Neural progenitor cell (in vitro differentiated cells): ENCODE data around the gene ELMO1. TPM values are rescaled to one million over a fixed set of nuclear protein-coding genes. Genes with fewer than 3 reads are reported as not detected.

Source experiments
- DNase-seq: peaks from one replicate; pipeline ENCODE4 v3.0.0-alpha.2; 2016; ENCODE audit warnings: low spot score
- H2AFZ ChIP-seq: fragments of 200-600 bp; sonication (generic); replicated peaks from 2 replicates; pipeline ENCODE4 v1.6.1; 2016; ENCODE audit warnings: antibody characterized with exemption
- H3F3A ChIP-seq: fragments of 200-600 bp; sonication (generic); 2 replicates; pipeline ENCODE4 v1.6.1; 2016; ENCODE audit warnings: antibody characterized with exemption, low read depth
- H3K27ac ChIP-seq: fragments of 200-600 bp; sonication (generic); 2 replicates; pipeline ENCODE4 v1.5.1; 2016; ENCODE audit warnings: mild to moderate bottlenecking
- H3K27me3 ChIP-seq: fragments of 200-600 bp; sonication (generic); 2 replicates; pipeline ENCODE4 v1.6.1; 2016; ENCODE audit warnings: mild to moderate bottlenecking, moderate library complexity
- H3K36me3 ChIP-seq: fragments of 200-600 bp; sonication (generic); 2 replicates; pipeline ENCODE4 v1.5.1; 2016
- H3K4me1 ChIP-seq: fragments of 200-600 bp; sonication (generic); 2 replicates; pipeline ENCODE4 v1.6.1; 2016; ENCODE audit warnings: mixed run types
- H3K4me2 ChIP-seq: fragments of 200-600 bp; sonication (generic); 2 replicates; pipeline ENCODE4 v1.6.1; 2016
- H3K4me3 ChIP-seq: fragments of 200-600 bp; sonication (generic); 2 replicates; pipeline ENCODE4 v1.5.1; 2016
- H3K79me2 ChIP-seq: fragments of 200-600 bp; sonication (generic); 2 replicates; pipeline ENCODE4 v1.6.1; 2016; ENCODE audit warnings: low read depth
- H3K9ac ChIP-seq: fragments of 200-600 bp; sonication (generic); 2 replicates; pipeline ENCODE4 v1.6.1; 2016
- H3K9me3 ChIP-seq: fragments of 200-600 bp; sonication (generic); 2 replicates; pipeline ENCODE4 v1.5.1; 2016; ENCODE audit warnings: low read depth
- H4K20me1 ChIP-seq: fragments of 200-600 bp; sonication (generic); 2 replicates; pipeline ENCODE4 v1.6.1; 2016; ENCODE audit warnings: low read depth
- H3K27ac Mint-ChIP-seq: 3 replicates; pipeline ENCODE4 v1.8.0; 2021; ENCODE audit warnings: mixed read lengths
- H3K27me3 Mint-ChIP-seq: 2 replicates; pipeline ENCODE4 v1.8.0; 2022; ENCODE audit warnings: low read depth, mild to moderate bottlenecking, inconsistent platforms, moderate library complexity, mixed read lengths; ENCODE audit not compliant: insufficient read depth
- H3K36me3 Mint-ChIP-seq: 3 replicates; pipeline ENCODE4 v1.8.0; 2021; ENCODE audit warnings: mixed read lengths
- H3K4me1 Mint-ChIP-seq: 3 replicates; pipeline ENCODE4 v1.8.0; 2021; ENCODE audit warnings: mixed read lengths
- H3K4me3 Mint-ChIP-seq: 3 replicates; pipeline ENCODE4 v1.8.0; 2021; ENCODE audit warnings: mild to moderate bottlenecking, moderate library complexity, mixed read lengths
- H3K9me3 Mint-ChIP-seq: 3 replicates; pipeline ENCODE4 v1.8.0; 2020; ENCODE audit warnings: mixed read lengths
- CTCF ChIP-seq: fragments of 200-600 bp; sonication (generic); IDR thresholded peaks from 2 replicates; pipeline ENCODE4 v1.5.1; 2017; ENCODE audit warnings: antibody characterized with exemption, mild to moderate bottlenecking
- EZH2 ChIP-seq: fragments of 200-600 bp; sonication (generic); IDR thresholded peaks from 2 replicates; pipeline ENCODE4 v1.6.1; 2017; ENCODE audit warnings: antibody characterized with exemption, mild to moderate bottlenecking, moderate library complexity
- EZH2phosphoT487 ChIP-seq: fragments of 200-600 bp; sonication (generic); IDR thresholded peaks from 2 replicates; pipeline ENCODE4 v1.6.1; 2017; ENCODE audit warnings: antibody characterized with exemption
- total RNA-seq: library from RNA; depleted of rRNA; stranded (reverse); fragments of >200 nt; gene quantifications from 2 replicates; pipeline ENCODE4 v1.2.3, GENCODE V29; 2015; ENCODE audit warnings: low replicate concordance

The ELMO1 gene
- total RNA-seq, 1 donor from 2014 or later = 22.0 TPM

DNA sequence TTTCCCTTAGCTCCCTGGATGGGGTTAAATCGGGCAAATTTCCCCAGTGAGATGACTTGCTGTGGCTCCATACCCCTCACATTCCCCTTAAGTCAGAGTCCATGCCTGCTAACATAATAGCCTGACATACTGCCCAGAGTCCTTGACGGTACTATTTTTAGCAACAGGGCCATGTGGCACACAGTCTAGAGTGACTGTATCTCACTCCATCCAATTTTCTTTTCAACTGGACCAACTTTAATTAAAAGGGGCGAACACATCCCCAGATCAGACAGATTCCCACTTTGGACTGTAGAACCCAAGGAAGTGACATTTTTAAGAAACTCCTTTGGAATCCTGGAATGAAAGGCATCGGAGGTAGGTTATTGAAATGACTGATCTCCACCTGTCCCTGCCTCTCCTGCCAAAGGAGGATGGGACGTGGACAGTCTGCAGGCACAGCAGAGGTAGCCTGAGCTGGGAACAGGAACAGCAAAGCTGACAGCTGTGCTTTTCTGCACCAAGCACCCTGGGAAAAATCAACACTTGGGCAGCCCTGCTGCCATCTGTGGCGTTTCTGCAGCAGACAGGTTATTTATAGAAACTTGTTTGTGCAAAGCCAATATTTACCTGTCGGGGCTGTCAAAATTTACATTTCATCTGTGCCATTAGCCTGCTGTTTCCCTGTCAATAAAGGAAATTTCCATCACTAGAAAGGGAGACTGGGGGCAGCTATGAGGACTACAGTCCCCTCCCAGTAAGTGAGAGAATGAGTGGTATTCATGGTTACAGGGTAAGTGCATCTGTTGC is 502.9 kb downstream of the ELMO1 start:
- TF ChIP-seq CTCF = no peak
- TF ChIP-seq EZH2phosphoT487 = no peak
- no peak for TF ChIP-seq EZH2
- H3K27ac Mint-ChIP-seq = no peak overlapping the region
- no peak overlapping the region for H3K4me2 ChIP-seq

GRCh38 chr7:36944838-36945237 is 503.8 kb downstream of the ELMO1 start:
- peaks cover 2% of the 10 kb centered on the region for H3K36me3 Mint-ChIP-seq
- Histone ChIP-seq H3K4me3 (no peak overlapping the region), H3K9ac (no peak overlapping the region), H3F3A (peaks cover 3% of the 10 kb centered on the region), H3K79me2 (no peaks in the 10 kb centered on the region), H3K4me2 (no peak overlapping the region), H3K4me1 (peaks cover 7% of the 10 kb centered on the region), H4K20me1 (no peaks in the 10 kb centered on the region), H3K9me3 (no peaks in the 10 kb centered on the region), H3K36me3 (no peaks in the 10 kb centered on the region), H3K27me3 (no peaks in the 10 kb centered on the region), H2AFZ (no peak overlapping the region), H3K27ac (no peak overlapping the region)
- DNase-seq = no peak
- peaks cover 4% of the 10 kb centered on the region for H3K4me1 Mint-ChIP-seq
- H3K27me3 Mint-ChIP-seq = peaks cover 5% of the 10 kb centered on the region
- H3K4me3 Mint-ChIP-seq = no peak overlapping the region
- H3K9me3 Mint-ChIP-seq = peaks cover 9% of the 10 kb centered on the region
- TF ChIP-seq CTCF (no peak), EZH2phosphoT487 (no peak), EZH2 (no peak)
- no peak overlapping the region for H3K27ac Mint-ChIP-seq

More for the DNA sequence above, 502.9 kb downstream of the ELMO1 start:
- H3K27me3 Mint-ChIP-seq = peaks cover 7% of the 10 kb centered on the region
- Histone ChIP-seq H3K27me3 (no peaks in the 10 kb centered on the region), H3K36me3 (no peaks in the 10 kb centered on the region), H3K9ac (no peak overlapping the region), H3F3A (peaks cover 8% of the 10 kb centered on the region), H3K79me2 (no peaks in the 10 kb centered on the region), H3K4me1 (peaks cover 13% of the 10 kb centered on the region), H3K4me3 (no peak overlapping the region), H4K20me1 (no peaks in the 10 kb centered on the region), H3K9me3 (no peaks in the 10 kb centered on the region), H2AFZ (no peak overlapping the region), H3K27ac (no peak overlapping the region)
- H3K36me3 Mint-ChIP-seq = peaks cover 2% of the 10 kb centered on the region
- no peak overlapping the region for H3K4me3 Mint-ChIP-seq
- peaks cover 13% of the 10 kb centered on the region for H3K9me3 Mint-ChIP-seq
- H3K4me1 Mint-ChIP-seq = peaks cover 12% of the 10 kb centered on the region
- no peak for DNase-seq

DNA sequence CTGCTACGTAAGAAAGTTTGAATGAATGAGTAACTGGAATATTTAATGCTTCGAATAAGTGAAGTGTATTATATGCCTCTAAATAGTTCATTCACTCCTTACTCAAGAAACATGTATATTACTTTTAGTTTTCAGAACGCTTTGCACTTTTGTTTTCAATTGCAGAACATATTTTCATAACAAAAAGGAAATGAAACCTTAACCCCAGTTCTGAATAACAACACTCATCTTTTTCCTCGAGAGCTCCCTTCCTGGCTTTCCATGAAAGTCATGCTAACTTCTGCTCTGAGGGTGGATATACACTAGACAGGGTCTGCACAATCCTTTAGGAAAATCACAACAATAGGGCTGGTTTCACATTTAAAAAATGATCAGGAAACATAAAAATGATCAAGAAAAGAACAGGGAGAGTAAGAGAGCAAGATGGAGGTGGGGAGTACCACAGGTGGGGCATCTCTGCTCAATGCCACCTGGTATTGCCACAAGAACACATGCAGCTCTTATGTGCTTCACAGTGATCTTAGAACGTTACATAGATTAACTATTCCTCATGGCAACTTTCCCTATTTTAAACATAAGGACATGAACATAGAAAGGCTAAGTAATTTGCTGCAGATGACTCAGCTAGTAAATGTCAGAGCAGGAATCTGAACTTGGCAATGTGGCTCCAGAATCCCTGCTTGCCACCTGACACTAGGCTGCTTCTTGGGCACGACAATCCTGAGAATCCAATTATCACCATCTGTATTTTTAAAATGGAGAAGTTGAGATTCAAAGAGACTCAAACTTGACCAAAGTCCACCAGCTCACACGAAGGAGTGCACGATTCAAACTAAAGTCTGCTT is 504.9 kb downstream of the ELMO1 start:
- Mint-ChIP-seq H3K9me3 (peaks cover 10% of the 10 kb centered on the region), H3K27ac (no peak overlapping the region), H3K27me3 (peaks cover 3% of the 10 kb centered on the region), H3K36me3 (peaks cover 2% of the 10 kb centered on the region), H3K4me3 (no peak overlapping the region), H3K4me1 (no peaks in the 10 kb centered on the region)
- H3K79me2 ChIP-seq = no peaks in the 10 kb centered on the region
- no peaks in the 10 kb centered on the region for H3K27me3 ChIP-seq
- TF ChIP-seq EZH2 = no peak
- no peak for TF ChIP-seq EZH2phosphoT487
- TF ChIP-seq CTCF = no peak
- no peak for DNase-seq
- peaks cover 4% of the 10 kb centered on the region for H3K4me1 ChIP-seq
- no peaks in the 10 kb centered on the region for H3F3A ChIP-seq
- H3K4me2 ChIP-seq = no peak overlapping the region
- no peaks in the 10 kb centered on the region for H3K36me3 ChIP-seq
- H3K9ac ChIP-seq = no peak overlapping the region
- H3K4me3 ChIP-seq = no peak overlapping the region
- no peak overlapping the region for H3K27ac ChIP-seq
- no peaks in the 10 kb centered on the region for H4K20me1 ChIP-seq
- H3K9me3 ChIP-seq = peaks cover 2% of the 10 kb centered on the region
- no peak overlapping the region for H2AFZ ChIP-seq
